ENCODE results near the gene LRG1. TPM values are rescaled to one million over a fixed set of nuclear protein-coding genes. Genes with fewer than 3 reads are reported as not detected.

The LRG1 gene
- polyA plus RNA-seq, 1 of the 3 experiments (the other 2 are of a cell fraction) = 0.12 TPM

- ChIA-PET POLR2A (interaction anchor here (0.8 kb wide), 1 partner anchor 9 kb away, joined by 3 read pairs; the partner anchor contains the start of gene PLIN4), CTCF (interaction anchor here (1.1 to 3.2 kb wide), 3 partner anchors 13 to 16 kb away, joined by 3 to 20 read pairs (median 17); no protein-coding TSS in a partner anchor)
- 68% methylated on average over 20 of the region's 21 CpGs for WGBS (ENCODE audit: low lambda C conversion rate)
These were observed 31.1 kb downstream of the LRG1 start for GRCh38 chr19:4508698-4509097.

More at GRCh38 chr19:4508698-4509097, 31.1 kb downstream of the LRG1 start:
- Histone ChIP-seq H3K4me2 (no peak overlapping the region), H3K27me3 (ENCODE audit: insufficient read depth) (no peaks in the 10 kb centered on the region), H3K27ac (ENCODE audit: low read depth in 2 of 2, low read length in 1 of 2) (no peak overlapping the region), H2AFZ (ENCODE audit: low read depth) (no peak overlapping the region), H3K79me2 (ENCODE audit: insufficient read depth) (no peaks in the 10 kb centered on the region), H3K4me1 (ENCODE audit: control insufficient read depth in 1 of 2, insufficient read depth in 2 of 2, low read depth in 1 of 2, low read length in 1 of 2) (0 out of 4 replicates have a peak, but pooled peaks cover 0 to 7% of the 10 kb centered on the region in 2 experiments), H3F3A (replicated peaks; ENCODE audit: insufficient read depth) (no peaks in the 10 kb centered on the region), H3K9ac (no peak overlapping the region), H3K9me3 (no peaks in the 10 kb centered on the region), H4K20me1 (ENCODE audit: insufficient read depth) (no peaks in the 10 kb centered on the region), H3K9me2 (no peaks in the 10 kb centered on the region), H3K36me3 (replicated peaks in 1 of 2; ENCODE audit: control insufficient read depth in 1 of 2, insufficient read depth in 2 of 2, low read length in 1 of 2) (peaks cover 0 to 7% of the 10 kb centered on the region in 2 experiments), H3K4me3 (ENCODE audit: low read depth in 2 of 2, low read length in 1 of 2) (no peak overlapping the region)
- DNase-seq = no peak
- no peak for TF ChIP-seq FOSL2 (IDR thresholded peaks at IDR 0.05; ENCODE audit: borderline replicate concordance, low read depth)
- TF ChIP-seq, protein P1, sequence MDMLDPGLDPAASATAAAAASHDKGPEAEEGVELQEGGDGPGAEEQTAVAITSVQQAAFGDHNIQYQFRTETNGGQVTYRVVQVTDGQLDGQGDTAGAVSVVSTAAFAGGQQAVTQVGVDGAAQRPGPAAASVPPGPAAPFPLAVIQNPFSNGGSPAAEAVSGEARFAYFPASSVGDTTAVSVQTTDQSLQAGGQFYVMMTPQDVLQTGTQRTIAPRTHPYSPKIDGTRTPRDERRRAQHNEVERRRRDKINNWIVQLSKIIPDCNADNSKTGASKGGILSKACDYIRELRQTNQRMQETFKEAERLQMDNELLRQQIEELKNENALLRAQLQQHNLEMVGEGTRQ (IDR thresholded peaks at IDR 0.05; ENCODE audit: borderline replicate concordance, low read depth, low read length) = no peak
- TF ChIP-seq SIN3A (IDR thresholded peaks at IDR 0.05; ENCODE audit: borderline replicate concordance, low read depth, low read length) = no peak
- TF ChIP-seq REST (IDR thresholded peaks at IDR 0.05; ENCODE audit: low read depth, low read length) = no peak
- no peak for TF ChIP-seq TEAD4 (IDR thresholded peaks at IDR 0.05; ENCODE audit: borderline replicate concordance, insufficient read depth)
- TF ChIP-seq ELF1 (IDR thresholded peaks at IDR 0.05) = no peak
- no peak for TF ChIP-seq TAF1 (IDR thresholded peaks at IDR 0.05; ENCODE audit: borderline replicate concordance, low read depth, low read length)
- TF ChIP-seq CHD2 (IDR thresholded peaks at IDR 0.05; ENCODE audit: low read length, partially characterized antibody) = no peak
- TF ChIP-seq YY1 (IDR thresholded peaks at IDR 0.05; ENCODE audit: low read depth) = no peak
- TF ChIP-seq, protein P2, sequence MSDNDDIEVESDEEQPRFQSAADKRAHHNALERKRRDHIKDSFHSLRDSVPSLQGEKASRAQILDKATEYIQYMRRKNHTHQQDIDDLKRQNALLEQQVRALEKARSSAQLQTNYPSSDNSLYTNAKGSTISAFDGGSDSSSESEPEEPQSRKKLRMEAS (IDR thresholded peaks at IDR 0.05; ENCODE audit: low read depth) = no peak
- no peak for TF ChIP-seq TCF12 (IDR thresholded peaks at IDR 0.05)
- TF ChIP-seq PBX3 (IDR thresholded peaks at IDR 0.05) = no peak
- no peak for TF ChIP-seq EP300 (IDR thresholded peaks at IDR 0.05; ENCODE audit: borderline replicate concordance in 1 of 2, low read depth in 1 of 2, low read length in 1 of 2)
- no peak for TF ChIP-seq IRF3 (IDR thresholded peaks at IDR 0.05; ENCODE audit: low read depth, low read length)
- TF ChIP-seq NRF1 (IDR thresholded peaks at IDR 0.05; ENCODE audit: low read depth, low read length) = no peak
- TF ChIP-seq MXI1 (IDR thresholded peaks at IDR 0.05; ENCODE audit: low read depth, low read length) = no peak
- no peak for TF ChIP-seq RFX5 (IDR thresholded peaks at IDR 0.05; ENCODE audit: low read length)
- TF ChIP-seq RCOR1 (IDR thresholded peaks at IDR 0.05; ENCODE audit: low read length) = no peak
- TF ChIP-seq SMC3 (IDR thresholded peaks at IDR 0.05; ENCODE audit: low read depth, low read length) = no peak

Data from SK-N-SH (cell line).